ENCODE results near the gene CACNA1H.

CACNA1H gene

DNA sequence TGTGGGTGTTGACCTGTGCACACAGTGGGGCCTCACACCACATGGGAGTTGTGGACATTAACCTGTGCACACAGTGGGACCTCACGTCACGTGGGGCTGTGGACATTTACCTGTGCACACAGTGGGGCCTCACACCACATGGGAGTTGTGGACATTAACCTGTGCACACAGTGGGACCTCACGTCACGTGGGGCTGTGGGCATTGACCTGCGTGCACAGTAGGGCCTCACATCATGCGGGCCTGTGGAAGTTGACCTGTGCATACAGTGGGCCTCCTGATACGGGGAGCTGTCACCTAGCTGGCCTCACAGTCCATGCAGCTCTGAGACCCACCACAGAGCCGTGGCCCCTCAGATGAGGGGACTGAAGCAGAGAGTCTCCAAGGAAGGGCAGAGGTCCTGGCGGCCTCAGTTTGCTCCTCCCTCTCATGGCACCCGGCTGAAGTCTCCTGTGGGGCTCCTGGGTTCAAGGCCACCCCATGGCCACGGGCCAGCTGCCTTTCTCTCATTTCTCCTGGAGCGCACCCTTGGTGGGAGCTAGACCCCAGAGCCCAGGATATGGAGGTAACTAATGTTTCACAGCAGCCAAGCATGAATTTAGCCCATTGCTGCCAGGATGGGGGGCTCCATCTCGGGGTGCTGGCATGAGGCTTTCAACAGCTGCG is 21.0 kb downstream of the CACNA1H start:
- Histone ChIP-seq H3K79me2 (ENCODE audit: insufficient read depth, low read length) (no peaks in the 10 kb centered on the region), H3K9me3 (ENCODE audit: insufficient read depth, low read length) (no peaks in the 10 kb centered on the region), H3K4me3 (ENCODE audit: insufficient read depth, low read length, poor library complexity, severe bottlenecking) (no peak overlapping the region), H3K9ac (ENCODE audit: low read length) (no peak overlapping the region), H3K27ac (ENCODE audit: low read depth, low read length) (no peak overlapping the region), H3F3A (ENCODE audit: insufficient read depth) (no peaks in the 10 kb centered on the region), H3K9me2 (replicated peaks; ENCODE audit: insufficient read depth, low read length) (no peaks in the 10 kb centered on the region), H3K27me3 (ENCODE audit: low read length) (no peaks in the 10 kb centered on the region), H2AFZ (ENCODE audit: low read depth, low read length, severe bottlenecking) (no peak overlapping the region), H3K36me3 (ENCODE audit: low read length) (no peaks in the 10 kb centered on the region), H4K20me1 (ENCODE audit: low read depth, low read length) (no peaks in the 10 kb centered on the region), H3K4me2 (ENCODE audit: low read depth, low read length, poor library complexity, severe bottlenecking) (no peak overlapping the region)
- TF ChIP-seq, protein P1, sequence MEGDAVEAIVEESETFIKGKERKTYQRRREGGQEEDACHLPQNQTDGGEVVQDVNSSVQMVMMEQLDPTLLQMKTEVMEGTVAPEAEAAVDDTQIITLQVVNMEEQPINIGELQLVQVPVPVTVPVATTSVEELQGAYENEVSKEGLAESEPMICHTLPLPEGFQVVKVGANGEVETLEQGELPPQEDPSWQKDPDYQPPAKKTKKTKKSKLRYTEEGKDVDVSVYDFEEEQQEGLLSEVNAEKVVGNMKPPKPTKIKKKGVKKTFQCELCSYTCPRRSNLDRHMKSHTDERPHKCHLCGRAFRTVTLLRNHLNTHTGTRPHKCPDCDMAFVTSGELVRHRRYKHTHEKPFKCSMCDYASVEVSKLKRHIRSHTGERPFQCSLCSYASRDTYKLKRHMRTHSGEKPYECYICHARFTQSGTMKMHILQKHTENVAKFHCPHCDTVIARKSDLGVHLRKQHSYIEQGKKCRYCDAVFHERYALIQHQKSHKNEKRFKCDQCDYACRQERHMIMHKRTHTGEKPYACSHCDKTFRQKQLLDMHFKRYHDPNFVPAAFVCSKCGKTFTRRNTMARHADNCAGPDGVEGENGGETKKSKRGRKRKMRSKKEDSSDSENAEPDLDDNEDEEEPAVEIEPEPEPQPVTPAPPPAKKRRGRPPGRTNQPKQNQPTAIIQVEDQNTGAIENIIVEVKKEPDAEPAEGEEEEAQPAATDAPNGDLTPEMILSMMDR (IDR thresholded peaks at IDR 0.05; ENCODE audit: insufficient read depth, low read length, poor library complexity, severe bottlenecking): no peak
- no peak for TF ChIP-seq EZH2phosphoT487 (conservative IDR thresholded peaks at IDR 0.05; ENCODE audit: low read length)

DNA sequence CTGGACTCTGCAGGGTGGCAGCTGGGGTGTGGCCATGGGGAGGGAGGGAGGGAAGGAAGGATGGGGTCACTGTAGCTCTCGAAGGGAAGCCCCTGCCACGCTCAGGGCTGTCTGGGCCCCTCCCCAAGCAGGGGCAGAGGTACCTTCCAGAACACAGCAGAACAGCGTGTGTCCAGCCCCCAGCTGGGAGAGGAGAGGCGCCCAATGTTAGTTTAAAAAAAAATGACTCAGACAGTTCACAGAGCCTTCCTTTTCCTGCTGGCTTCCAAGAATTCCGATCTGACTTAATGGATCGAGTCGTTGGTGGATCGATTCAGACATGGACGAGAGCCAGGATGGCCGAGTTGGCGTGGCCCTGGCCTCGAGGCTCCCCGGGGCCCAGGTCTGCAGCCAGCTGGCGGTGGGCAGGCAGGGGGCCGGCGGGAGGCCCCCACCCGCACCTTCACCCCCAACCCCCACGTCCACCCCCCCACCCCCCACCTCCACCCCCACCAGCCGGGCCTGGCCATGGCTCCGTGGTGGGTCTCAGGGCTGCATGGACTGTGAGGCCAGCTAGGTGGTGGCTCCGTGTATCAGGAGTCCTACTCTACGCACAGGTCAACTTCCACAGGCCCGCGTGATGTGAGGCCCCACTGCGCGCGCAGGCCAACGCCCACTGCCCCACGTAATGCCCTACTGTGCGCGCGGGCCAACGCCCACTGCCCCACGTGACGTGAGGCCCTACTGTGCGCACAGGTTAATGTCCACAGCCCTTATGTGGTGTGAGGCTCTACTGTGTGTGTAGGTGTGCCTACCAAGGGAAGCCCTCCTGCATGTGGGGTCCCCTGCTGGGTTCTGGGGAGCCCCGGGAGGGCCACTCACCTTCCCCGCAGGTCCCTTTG is 21.8 kb downstream of the CACNA1H start:
- H3K27ac ChIP-seq (ENCODE audit: low read depth, low read length): no peak overlapping the region
- H3K79me2 ChIP-seq (ENCODE audit: insufficient read depth, low read length): no peaks in the 10 kb centered on the region
- no peaks in the 10 kb centered on the region for H4K20me1 ChIP-seq (ENCODE audit: low read depth, low read length)
- no peak overlapping the region for H3K9ac ChIP-seq (ENCODE audit: low read length)
- no peaks in the 10 kb centered on the region for H3K9me2 ChIP-seq (replicated peaks; ENCODE audit: insufficient read depth, low read length)
- H3K4me3 ChIP-seq (ENCODE audit: insufficient read depth, low read length, poor library complexity, severe bottlenecking): no peak overlapping the region
- no peaks in the 10 kb centered on the region for H3K27me3 ChIP-seq (ENCODE audit: low read length)
- no peaks in the 10 kb centered on the region for H3F3A ChIP-seq (ENCODE audit: insufficient read depth)
- H3K9me3 ChIP-seq (ENCODE audit: insufficient read depth, low read length): no peaks in the 10 kb centered on the region
- no peak overlapping the region for H3K4me2 ChIP-seq (ENCODE audit: low read depth, low read length, poor library complexity, severe bottlenecking)
- no peak overlapping the region for H2AFZ ChIP-seq (ENCODE audit: low read depth, low read length, severe bottlenecking)
- no peaks in the 10 kb centered on the region for H3K36me3 ChIP-seq (ENCODE audit: low read length)
- no peak for TF ChIP-seq EZH2phosphoT487 (conservative IDR thresholded peaks at IDR 0.05; ENCODE audit: low read length)
- TF ChIP-seq, protein P1 (IDR thresholded peaks at IDR 0.05; ENCODE audit: insufficient read depth, low read length, poor library complexity, severe bottlenecking): no peak

DNA sequence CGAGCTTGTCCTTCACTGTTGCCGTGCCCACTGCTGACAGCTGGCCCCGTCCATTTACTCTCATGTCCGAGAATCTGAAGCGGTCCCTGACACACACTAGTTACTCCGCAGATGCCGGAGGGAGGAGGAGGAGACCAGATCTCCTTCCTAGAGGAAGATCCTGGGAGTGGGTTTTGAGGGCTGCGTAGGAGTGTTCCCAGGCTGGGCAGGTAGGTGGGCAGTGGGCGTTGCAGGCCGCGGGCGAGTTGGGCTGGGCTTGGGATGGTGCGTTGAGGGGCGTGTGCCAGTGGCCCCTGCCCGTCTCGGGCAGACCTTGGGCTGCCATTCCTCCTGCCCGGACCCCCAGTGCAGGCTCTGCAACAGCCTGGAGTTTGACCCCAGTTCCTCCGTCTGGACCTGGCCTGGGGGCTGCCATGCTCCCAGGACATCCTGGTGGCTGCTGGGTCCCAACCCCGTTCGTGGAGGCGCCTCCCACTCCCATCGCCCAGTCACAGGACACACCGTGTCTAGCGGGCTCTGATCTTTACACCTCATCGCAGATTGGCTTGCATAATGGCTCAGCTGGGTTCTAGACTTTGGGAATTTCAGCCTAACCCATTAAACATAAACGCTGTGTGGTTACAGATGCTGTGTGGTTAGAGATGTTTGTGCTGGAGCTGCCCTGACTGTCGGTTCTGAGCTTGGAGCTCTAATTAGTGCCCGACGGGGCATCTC is 22.8 kb downstream of the CACNA1H start:
- TF ChIP-seq, protein P1 (IDR thresholded peaks at IDR 0.05; ENCODE audit: insufficient read depth, low read length, poor library complexity, severe bottlenecking): no peak
- TF ChIP-seq EZH2phosphoT487 (conservative IDR thresholded peaks at IDR 0.05; ENCODE audit: low read length): no peak
- H3K9me2 ChIP-seq (replicated peaks; ENCODE audit: insufficient read depth, low read length): no peaks in the 10 kb centered on the region
- no peaks in the 10 kb centered on the region for H3K36me3 ChIP-seq (ENCODE audit: low read length)
- no peaks in the 10 kb centered on the region for H3K9me3 ChIP-seq (ENCODE audit: insufficient read depth, low read length)
- H3K27ac ChIP-seq (ENCODE audit: low read depth, low read length): no peak overlapping the region
- H3K4me2 ChIP-seq (ENCODE audit: low read depth, low read length, poor library complexity, severe bottlenecking): no peak overlapping the region
- no peak overlapping the region for H3K4me3 ChIP-seq (ENCODE audit: insufficient read depth, low read length, poor library complexity, severe bottlenecking)
- no peaks in the 10 kb centered on the region for H4K20me1 ChIP-seq (ENCODE audit: low read depth, low read length)
- no peak overlapping the region for H2AFZ ChIP-seq (ENCODE audit: low read depth, low read length, severe bottlenecking)
- H3F3A ChIP-seq (ENCODE audit: insufficient read depth): no peaks in the 10 kb centered on the region
- H3K9ac ChIP-seq (ENCODE audit: low read length): no peak overlapping the region
- no peaks in the 10 kb centered on the region for H3K79me2 ChIP-seq (ENCODE audit: insufficient read depth, low read length)
- H3K27me3 ChIP-seq (ENCODE audit: low read length): no peaks in the 10 kb centered on the region

Data from SU-DHL-6 (cell line).